Measurements from ENCODE around the gene FAAH.

GRCh38 chr1:46405197-46405555 lies 11.1 kb downstream of the FAAH start:
- TF ChIP-seq, protein P1, sequence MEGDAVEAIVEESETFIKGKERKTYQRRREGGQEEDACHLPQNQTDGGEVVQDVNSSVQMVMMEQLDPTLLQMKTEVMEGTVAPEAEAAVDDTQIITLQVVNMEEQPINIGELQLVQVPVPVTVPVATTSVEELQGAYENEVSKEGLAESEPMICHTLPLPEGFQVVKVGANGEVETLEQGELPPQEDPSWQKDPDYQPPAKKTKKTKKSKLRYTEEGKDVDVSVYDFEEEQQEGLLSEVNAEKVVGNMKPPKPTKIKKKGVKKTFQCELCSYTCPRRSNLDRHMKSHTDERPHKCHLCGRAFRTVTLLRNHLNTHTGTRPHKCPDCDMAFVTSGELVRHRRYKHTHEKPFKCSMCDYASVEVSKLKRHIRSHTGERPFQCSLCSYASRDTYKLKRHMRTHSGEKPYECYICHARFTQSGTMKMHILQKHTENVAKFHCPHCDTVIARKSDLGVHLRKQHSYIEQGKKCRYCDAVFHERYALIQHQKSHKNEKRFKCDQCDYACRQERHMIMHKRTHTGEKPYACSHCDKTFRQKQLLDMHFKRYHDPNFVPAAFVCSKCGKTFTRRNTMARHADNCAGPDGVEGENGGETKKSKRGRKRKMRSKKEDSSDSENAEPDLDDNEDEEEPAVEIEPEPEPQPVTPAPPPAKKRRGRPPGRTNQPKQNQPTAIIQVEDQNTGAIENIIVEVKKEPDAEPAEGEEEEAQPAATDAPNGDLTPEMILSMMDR (IDR thresholded peaks at IDR 0.05; ENCODE audit: insufficient read depth, low read length): no peak
- no peak for TF ChIP-seq POLR2AphosphoS5 (IDR thresholded peaks at IDR 0.05; ENCODE audit: low read depth)
- TF ChIP-seq SPI1 (IDR thresholded peaks at IDR 0.05; ENCODE audit: borderline replicate concordance, low read depth): no peak
- TF ChIP-seq REST (IDR thresholded peaks at IDR 0.05; ENCODE audit: insufficient replicate concordance, low read depth): no peak
- TF ChIP-seq GABPA (IDR thresholded peaks at IDR 0.05; ENCODE audit: low read depth): no peak

All from HL-60 (cell line).